ENCODE results near the gene BFSP2.
"Not testable (repeated sequence)": the region's sequence is repeated elsewhere in the genome, so short reads cannot be mapped to it uniquely, and the experiment has no call there.

The BFSP2 gene

GRCh38 chr3:133479895-133480669 is 80.2 kb downstream of the BFSP2 start:
- no peak for DNase-seq (ENCODE audit: low spot score)

GRCh38 chr3:133482474-133482873 is 82.6 kb downstream of the BFSP2 start:
- not testable (repeated sequence) for DNase-seq (ENCODE audit: low spot score)

- no peak for DNase-seq (ENCODE audit: low spot score)
Measured at GRCh38 chr3:133486658-133487057, 86.8 kb downstream of the BFSP2 start.

- DNase-seq (ENCODE audit: low spot score): no peak
Measured at GRCh38 chr3:133487204-133487603, 87.3 kb downstream of the BFSP2 start.

- no peak for DNase-seq (ENCODE audit: low spot score)
Measured at GRCh38 chr3:133487920-133488540, 88.2 kb downstream of the BFSP2 start.

- DNase-seq (ENCODE audit: low spot score): peak; percentile 63
Measured at GRCh38 chr3:133488785-133489367, 89.0 kb downstream of the BFSP2 start.

- no peak for DNase-seq (ENCODE audit: low spot score)
Measured at GRCh38 chr3:133489466-133490085, 89.7 kb downstream of the BFSP2 start.

- DNase-seq (ENCODE audit: low spot score): no peak
Measured at GRCh38 chr3:133490468-133491351, 90.9 kb downstream of the BFSP2 start.

GRCh38 chr3:133491481-133492059 is 91.7 kb downstream of the BFSP2 start:
- DNase-seq (ENCODE audit: low spot score): no peak

GRCh38 chr3:133492159-133492741 is 92.4 kb downstream of the BFSP2 start:
- DNase-seq (ENCODE audit: low spot score): no peak

- peak; percentile 49 for DNase-seq (ENCODE audit: low spot score)
Measured at GRCh38 chr3:133494469-133494868, 94.6 kb downstream of the BFSP2 start.

GRCh38 chr3:133502542-133502941 is 102.7 kb downstream of the BFSP2 start:
- DNase-seq (ENCODE audit: low spot score): not testable (repeated sequence)

GRCh38 chr3:133503409-133503808 is 103.6 kb downstream of the BFSP2 start:
- DNase-seq (ENCODE audit: low spot score): no peak

- no peak for DNase-seq (ENCODE audit: low spot score)
Measured at GRCh38 chr3:133504736-133505135, 104.9 kb downstream of the BFSP2 start.

GRCh38 chr3:133505813-133506212 is 106.0 kb downstream of the BFSP2 start:
- DNase-seq (ENCODE audit: low spot score): no peak

GRCh38 chr3:133506215-133506901 is 106.5 kb downstream of the BFSP2 start:
- no peak for DNase-seq (ENCODE audit: low spot score)

GRCh38 chr3:133509488-133509887 is 109.6 kb downstream of the BFSP2 start:
- no peak for DNase-seq (ENCODE audit: low spot score)

- DNase-seq (ENCODE audit: low spot score): no peak
Measured at GRCh38 chr3:133512416-133513089, 112.7 kb downstream of the BFSP2 start.

GRCh38 chr3:133514418-133514817 is 114.6 kb downstream of the BFSP2 start:
- DNase-seq (ENCODE audit: low spot score): no peak

Measured in SK-N-DZ (cell line).